Type B pancreatic cell (in vitro differentiated cells): Measurements from ENCODE around the gene PPP4R3B. TPM values are rescaled to one million over a fixed set of nuclear protein-coding genes. Genes with fewer than 3 reads are reported as not detected.
A peak's percentile ranks its signal among the peaks of the same experiment; 100 is the strongest.
"Not testable (repeated sequence)": the region's sequence is repeated elsewhere in the genome, so short reads cannot be mapped to it uniquely, and the experiment has no call there.

Experiments used
- DNase-seq: peaks from one replicate; pipeline ENCODE4 v3.0.0; 2021; ENCODE audit warnings: mixed read lengths; ENCODE audit not compliant: unreplicated experiment; ENCODE audit errors: extremely low spot score
- H3K27ac Mint-ChIP-seq: 2 replicates; pipeline ENCODE4 v1.8.0; 2021; ENCODE audit warnings: mild to moderate bottlenecking, mixed read lengths
- H3K27me3 Mint-ChIP-seq: 2 replicates; pipeline ENCODE4 v1.8.0; 2021; ENCODE audit warnings: mixed read lengths
- H3K36me3 Mint-ChIP-seq: 2 replicates; pipeline ENCODE4 v1.8.0; 2021; ENCODE audit warnings: mixed read lengths
- H3K4me1 Mint-ChIP-seq: one replicate; pipeline ENCODE4 v1.8.0; 2021; ENCODE audit warnings: mixed read lengths; ENCODE audit not compliant: unreplicated experiment
- H3K4me3 Mint-ChIP-seq: 2 replicates; pipeline ENCODE4 v1.8.0; 2021; ENCODE audit warnings: mild to moderate bottlenecking, mixed read lengths
- H3K9me3 Mint-ChIP-seq: 2 replicates; pipeline ENCODE4 v1.8.0; 2021; ENCODE audit warnings: mixed read lengths
- CTCF ChIP-seq: fragments of 200-600 bp; sonication (generic); conservative IDR thresholded peaks from 2 replicates; pipeline ENCODE4 v1.5.0; 2021; ENCODE audit warnings: antibody characterized with exemption, mild to moderate bottlenecking
- total RNA-seq: library from RNA; stranded (reverse); gene quantifications from 2 replicates; pipeline ENCODE4 v1.2.1, GENCODE V29; 2021; ENCODE audit warnings: low replicate concordance

The PPP4R3B gene
- total RNA-seq, 1 donor from 2014 or later = 59.4 TPM

DNA sequence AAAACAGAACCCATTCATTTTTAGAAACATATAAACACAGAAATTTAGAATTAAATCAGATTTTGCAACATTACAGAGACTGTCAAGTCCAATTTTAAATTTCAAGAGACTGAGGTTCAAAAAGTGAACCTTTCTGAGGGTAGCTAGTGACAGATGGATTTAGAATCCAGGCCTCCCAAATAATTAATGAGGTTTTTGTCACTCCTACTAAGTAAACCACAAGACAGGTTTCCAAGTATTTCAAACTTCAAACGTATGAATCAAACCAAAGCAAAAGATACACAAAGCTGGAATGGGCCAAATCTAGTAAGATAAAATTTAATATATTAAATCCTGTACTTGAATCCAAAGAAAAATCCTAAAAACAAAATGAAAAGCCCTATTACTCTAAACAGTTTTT lies 25.3 kb downstream of the PPP4R3B start:
- Mint-ChIP-seq H3K4me1 (no peaks in the 10 kb centered on the region), H3K27me3 (no peaks in the 10 kb centered on the region), H3K36me3 (peaks cover 6% of the 10 kb centered on the region), H3K4me3 (no peak overlapping the region), H3K27ac (no peak overlapping the region), H3K9me3 (no peaks in the 10 kb centered on the region)
- no peak for TF ChIP-seq CTCF
- DNase-seq = no peak

DNA sequence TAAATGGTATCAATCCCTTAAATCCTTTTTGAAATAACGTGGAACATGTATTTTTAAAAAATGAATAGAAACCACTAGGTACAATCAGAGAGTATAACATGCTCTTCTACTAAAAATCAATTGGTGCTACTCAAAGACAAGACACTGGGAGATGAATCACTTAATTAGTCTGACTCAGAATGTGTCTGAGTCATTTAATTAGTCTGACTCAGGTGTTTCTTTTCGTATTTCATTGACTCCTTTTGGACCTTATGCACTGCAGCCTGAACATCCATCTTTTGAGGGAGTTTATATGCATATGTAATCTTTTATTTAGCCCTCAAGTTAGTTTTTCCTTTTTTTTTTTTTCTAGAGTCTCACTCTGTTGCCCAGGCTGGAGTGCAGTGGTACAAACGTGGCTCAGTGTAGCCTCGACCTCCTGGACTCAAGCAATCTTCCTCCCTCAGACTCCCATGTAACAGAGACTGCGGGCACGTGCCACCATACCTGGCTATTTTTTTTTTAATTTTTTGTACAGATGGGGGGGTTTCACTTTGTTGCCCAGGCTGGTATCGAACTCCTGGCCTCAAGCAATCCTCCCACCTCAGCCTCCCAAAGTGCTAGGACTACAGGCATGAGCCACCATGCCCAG lies 26.5 kb downstream of the PPP4R3B start:
- TF ChIP-seq CTCF = no peak
- H3K27me3 Mint-ChIP-seq = no peaks in the 10 kb centered on the region
- no peaks in the 10 kb centered on the region for H3K4me1 Mint-ChIP-seq
- H3K36me3 Mint-ChIP-seq = peaks cover 3% of the 10 kb centered on the region
- no peaks in the 10 kb centered on the region for H3K9me3 Mint-ChIP-seq
- H3K4me3 Mint-ChIP-seq = no peak overlapping the region
- H3K27ac Mint-ChIP-seq = no peak overlapping the region
- DNase-seq = no peak

DNA sequence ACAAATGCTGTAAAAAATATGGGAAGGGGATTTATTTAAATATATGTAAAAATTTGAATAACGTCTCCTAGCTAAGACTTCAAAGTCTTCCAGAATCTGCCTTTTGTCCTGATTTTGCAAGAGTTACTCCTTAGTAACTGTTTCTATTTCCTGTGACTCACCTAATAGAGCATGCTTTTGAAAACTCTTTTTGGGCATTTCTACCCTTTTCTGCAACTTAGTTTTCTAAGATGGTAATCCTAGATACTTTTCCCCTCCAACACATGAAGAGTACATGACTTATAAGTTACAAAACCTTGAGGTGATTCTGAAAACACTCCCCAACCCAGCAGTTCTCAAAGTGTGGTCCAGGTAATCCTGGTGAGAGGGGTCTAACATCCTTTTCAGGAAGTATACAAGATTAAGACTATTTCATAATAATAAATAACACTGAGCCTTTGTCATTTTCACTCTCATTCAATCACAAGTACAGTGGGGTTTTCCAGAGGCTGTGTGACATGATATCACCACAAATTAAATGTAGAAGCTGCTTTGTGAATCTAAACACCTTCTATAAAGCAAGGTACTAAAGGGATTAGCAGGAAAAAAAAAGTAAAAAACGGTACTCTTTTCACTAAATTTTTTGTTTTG lies 31.9 kb downstream of the PPP4R3B start:
- H3K4me1 Mint-ChIP-seq = no peaks in the 10 kb centered on the region
- TF ChIP-seq CTCF = no peak
- H3K27ac Mint-ChIP-seq = no peak overlapping the region
- no peaks in the 10 kb centered on the region for H3K9me3 Mint-ChIP-seq
- no peaks in the 10 kb centered on the region for H3K27me3 Mint-ChIP-seq
- H3K36me3 Mint-ChIP-seq = peaks cover 6% of the 10 kb centered on the region
- H3K4me3 Mint-ChIP-seq = no peak overlapping the region
- DNase-seq = no peak

- no peak overlapping the region for H3K4me3 Mint-ChIP-seq
- H3K27ac Mint-ChIP-seq = no peak overlapping the region
- peaks cover 6% of the 10 kb centered on the region for H3K36me3 Mint-ChIP-seq
- no peak for TF ChIP-seq CTCF
- H3K27me3 Mint-ChIP-seq = no peaks in the 10 kb centered on the region
- H3K4me1 Mint-ChIP-seq = no peaks in the 10 kb centered on the region
- no peaks in the 10 kb centered on the region for H3K9me3 Mint-ChIP-seq
- no peak for DNase-seq
Observed at GRCh38 chr2:55581874-55582547, 35.4 kb downstream of the PPP4R3B start.

DNA sequence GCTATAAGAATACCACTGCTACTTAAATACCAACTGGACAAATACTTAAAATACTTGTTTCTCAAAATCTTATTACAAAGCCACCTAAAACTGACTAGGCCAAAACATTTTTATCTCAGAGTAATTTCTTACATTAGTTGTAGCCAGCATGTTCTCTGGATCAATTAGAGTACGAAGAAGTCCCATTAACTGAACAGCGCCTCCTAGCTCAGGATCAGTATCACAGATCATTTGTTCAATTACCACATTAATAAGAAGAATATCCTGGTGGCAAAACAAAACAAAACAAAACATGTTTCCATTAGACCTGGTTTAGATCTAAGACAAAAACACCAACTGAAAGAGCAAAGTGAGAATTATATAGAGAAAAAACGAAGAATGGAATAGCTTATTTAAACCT lies 36.0 kb downstream of the PPP4R3B start:
- no peak overlapping the region for H3K27ac Mint-ChIP-seq
- no peak overlapping the region for H3K4me3 Mint-ChIP-seq
- peak; percentile 58 for TF ChIP-seq CTCF
- H3K9me3 Mint-ChIP-seq = no peaks in the 10 kb centered on the region
- no peaks in the 10 kb centered on the region for H3K27me3 Mint-ChIP-seq
- no peaks in the 10 kb centered on the region for H3K4me1 Mint-ChIP-seq
- no peak for DNase-seq
- peaks cover 6% of the 10 kb centered on the region for H3K36me3 Mint-ChIP-seq

GRCh38 chr2:55569002-55569401 lies 48.4 kb downstream of the PPP4R3B start:
- not testable (repeated sequence) for H3K4me3 Mint-ChIP-seq, H3K9me3 Mint-ChIP-seq, H3K4me1 Mint-ChIP-seq, H3K27me3 Mint-ChIP-seq, DNase-seq, H3K27ac Mint-ChIP-seq
- peaks cover 18% of the 10 kb centered on the region for H3K36me3 Mint-ChIP-seq
